K562 (cell line): ENCODE measurements around the gene ARHGEF7. TPM values are rescaled to one million over a fixed set of nuclear protein-coding genes. Genes with fewer than 3 reads are reported as not detected.

ENCODE experiments used
- ATAC-seq: fragments of 200-7000 bp; cut with Tn5 transposase; 3 replicates; pipeline ENCODE4 v1.9.1; 2020; ENCODE audit warnings: moderate library complexity
- BruUV-seq: library from RNA; stranded (reverse); fragments of 400-500 nt; replicated peaks from 2 replicates; lab custom pipeline; 2021; lab: Mats Ljungman, UMichigan
- CTCF ChIA-PET: fragments of 300-600 bp; formaldehyde crosslinking; extraction: SDS; loops from one replicate; lab custom pipeline; 2021; ENCODE audit warnings: low intra/inter-chr PET ratio; lab: Yijun Ruan, JAX
- POLR2A ChIA-PET: fragments of 300-600, 350-650 bp; sonication (Branson Sonifier 250); formaldehyde crosslinking; extraction: SDS; loops from one replicate; lab custom pipeline; 2021; ENCODE audit warnings: antibody characterized with exemption, inconsistent platforms; lab: Yijun Ruan, JAX
- DNase-seq, 4 experiments: peaks; one replicate each; pipeline versions ENCODE4 v3.0.0 to v3.0.0-alpha.2; 2011 to 2018; ENCODE audit warnings: low spot score in 3 of 4, mixed read lengths in 3 of 4; ENCODE audit errors: extremely low read depth in 1 of 4
- FAIRE-seq: peaks from 2 replicates; lab custom pipeline; 2011; peaks lifted over from hg19 to GRCh38; lab: Jason Lieb, UNC
- H2AFZ ChIP-seq: 2 replicates; pipeline ENCODE4 v1.6.0; 2011; ENCODE audit warnings: low read depth, low read length, control low read depth, inconsistent platforms
- H3K27ac ChIP-seq: fragments of 200-600 bp; 3 replicates; pipeline ENCODE4 v1.8.0; 2011; ENCODE audit warnings: low read depth, mild to moderate bottlenecking, control low read depth, inconsistent platforms, low read length, moderate library complexity, mixed read lengths; ENCODE audit errors: extremely low read depth
- H3K27me3 ChIP-seq, 2 experiments: fragments of 300-600 bp in 1 of 2; 2 replicates in 1 of 2; 3 replicates in 1 of 2; pipeline versions ENCODE4 v1.6.0 to v1.8.0; 2011; ENCODE audit warnings: inconsistent platforms in 2 of 2, low read length in 2 of 2, mild to moderate bottlenecking in 1 of 2, mixed read lengths in 1 of 2, moderate library complexity in 1 of 2; ENCODE audit not compliant: control insufficient read depth in 2 of 2, insufficient read depth in 2 of 2
- H3K36me3 ChIP-seq: fragments of 300-600 bp; 3 replicates; pipeline ENCODE4 v1.8.0; 2011; ENCODE audit warnings: mild to moderate bottlenecking, low read length, inconsistent platforms; ENCODE audit not compliant: control insufficient read depth, insufficient read depth
- H3K4me1 ChIP-seq, 2 experiments: fragments of 200-600 bp in 1 of 2; replicated peaks in 1 of 2; 2 replicates in 1 of 2; 3 replicates in 1 of 2; pipeline versions ENCODE4 v1.5.1 to v1.8.0; 2011; ENCODE audit warnings: inconsistent platforms in 2 of 2, low read length in 2 of 2, mild to moderate bottlenecking in 1 of 2, mixed read lengths in 1 of 2, moderate library complexity in 1 of 2; ENCODE audit not compliant: control insufficient read depth in 2 of 2, insufficient read depth in 2 of 2
- H3K4me2 ChIP-seq: 2 replicates; pipeline ENCODE4 v1.6.1; 2011; ENCODE audit warnings: low read length, control low read depth, inconsistent platforms, mixed read lengths; ENCODE audit not compliant: insufficient read depth
- H3K4me3 ChIP-seq: fragments of 200-600 bp; sonication (generic), shearing (Covaris generic); 2 replicates; pipeline ENCODE4 v1.5.1; 2016; ENCODE audit warnings: control low read depth, inconsistent platforms
- H3K79me2 ChIP-seq: fragments of 200-600 bp; 3 replicates; pipeline ENCODE4 v1.8.0; 2011; ENCODE audit warnings: low read length, inconsistent platforms; ENCODE audit not compliant: control insufficient read depth, insufficient read depth
- H3K9ac ChIP-seq, 2 experiments: 2 replicates each; pipeline versions ENCODE4 v1.6.0 to v1.6.1; 2011; ENCODE audit warnings: low read depth in 2 of 2, low read length in 2 of 2, control low read depth in 1 of 2, inconsistent platforms in 1 of 2, mild to moderate bottlenecking in 1 of 2, mixed read lengths in 1 of 2; ENCODE audit not compliant: insufficient read depth in 1 of 2
- H3K9me1 ChIP-seq: one replicate; pipeline ENCODE4 v1.6.0; 2011; ENCODE audit warnings: inconsistent platforms, mild to moderate bottlenecking, low read length, moderate library complexity; ENCODE audit not compliant: control insufficient read depth, insufficient read depth
- H3K9me3 ChIP-seq: replicated peaks from 2 replicates; pipeline ENCODE4 v1.5.1; 2011; ENCODE audit warnings: low read depth, low read length, inconsistent platforms; ENCODE audit not compliant: control insufficient read depth, insufficient read depth
- H4K20me1 ChIP-seq: replicated peaks from 2 replicates; pipeline ENCODE4 v1.6.1; 2011; ENCODE audit warnings: low read length, inconsistent platforms, mixed read lengths; ENCODE audit not compliant: control insufficient read depth, insufficient read depth
- CBX8 ChIP-seq: fragments of 200-600 bp; sonication (generic); IDR thresholded peaks from 2 replicates; pipeline ENCODE4 v1.6.1; 2012; ENCODE audit warnings: borderline replicate concordance, mixed run types, low read depth, mild to moderate bottlenecking, moderate library complexity, mixed read lengths, low read length, control low read depth, inconsistent platforms; ENCODE audit not compliant: poor library complexity, severe bottlenecking; ENCODE audit errors: extremely low read depth
- DMBX1 ChIP-seq: fragments of 250-450 bp; sonication (Bioruptor Pico); IDR thresholded peaks from 2 replicates; pipeline ENCODE4 v1.8.0; 2022; ENCODE audit warnings: inconsistent platforms, mild to moderate bottlenecking, moderate library complexity, borderline replicate concordance
- EP400 ChIP-seq: fragments of 450-650 bp; IDR thresholded peaks from 2 replicates; pipeline ENCODE4 v1.6.1; 2017; ENCODE audit warnings: antibody characterized with exemption, mild to moderate bottlenecking, moderate library complexity
- FOXJ2 ChIP-seq: fragments of 200-800 bp; sonication (Bioruptor generic); IDR thresholded peaks from 2 replicates; pipeline ENCODE4 v1.6.1; 2016; ENCODE audit warnings: missing genetic modification characterization, missing compliant biosample characterization
- JUN ChIP-seq, 2 experiments: sonication (generic) in 1 of 2; formaldehyde crosslinking in 1 of 2; IDR thresholded peaks; 2 replicates each; pipeline versions ENCODE4 v1.6.1 to v1.8.0; 2012 to 2022; ENCODE audit warnings: borderline replicate concordance in 2 of 2, mild to moderate bottlenecking in 2 of 2, improper control_type of control experiment in 1 of 2, low read depth in 1 of 2, low read length in 1 of 2, missing genetic modification reagents in 1 of 2
- KDM2B ChIP-seq: fragments of 250-450 bp; sonication (Bioruptor Pico); IDR thresholded peaks from 2 replicates; pipeline ENCODE4 v1.8.0; 2021; ENCODE audit warnings: mild to moderate bottlenecking, moderate library complexity
- RFX1 ChIP-seq: fragments of 450-650 bp; IDR thresholded peaks from 2 replicates; pipeline ENCODE4 v1.6.1; 2016; ENCODE audit warnings: mild to moderate bottlenecking, moderate library complexity
- RHOXF2B ChIP-seq: fragments of 250-450 bp; sonication (Bioruptor Pico); conservative IDR thresholded peaks from 2 replicates; pipeline ENCODE4 v1.5.1; 2021
- STAG1 ChIP-seq: sonication (generic); formaldehyde crosslinking; IDR thresholded peaks from 2 replicates; pipeline ENCODE4 v1.5.0; 2020; ENCODE audit warnings: missing genetic modification reagents, borderline replicate concordance
- ZNF175 ChIP-seq: fragments of 200-800 bp; sonication (Bioruptor generic); IDR thresholded peaks from 2 replicates; pipeline ENCODE4 v1.6.1; 2016; ENCODE audit warnings: low read depth, mild to moderate bottlenecking, missing genetic modification characterization, missing compliant biosample characterization
- ZNF354B ChIP-seq: fragments of 250-450 bp; sonication (Bioruptor Pico); IDR thresholded peaks from 2 replicates; pipeline ENCODE4 v1.4.0; 2020
- ZNF41 ChIP-seq: fragments of 250-450 bp; sonication (Bioruptor Pico); conservative IDR thresholded peaks from 2 replicates; pipeline ENCODE4 v1.4.0; 2020; ENCODE audit warnings: mild to moderate bottlenecking
- ZNF75A ChIP-seq: fragments of 450-650 bp; formaldehyde crosslinking; IDR thresholded peaks from 2 replicates; pipeline ENCODE4 v1.4.0; 2020; ENCODE audit warnings: mild to moderate bottlenecking
- WGBS: fragments of 100-300 bp; shearing (Covaris generic); methylation state at CpG from one replicate; pipeline ENCODE4 v1.1.6; 2016; ENCODE audit warnings: low coverage, mixed read lengths; ENCODE audit not compliant: insufficient coverage; ENCODE audit errors: missing lambda C conversion rate; 5-methylcytosine and 5-hydroxymethylcytosine counted together
- in situ Hi-C: fragments of 300-500 bp; cut with MboI; formaldehyde crosslinking; loops from 4 replicates; pipeline ENCODE4 v1.15.0; 2018; ENCODE audit warnings: inconsistent platforms, mixed read lengths
- intact Hi-C: fragments of 100-400 bp; cut with micrococcal nuclease; formaldehyde crosslinking; loops from 2 replicates; pipeline ENCODE4 v1.14.2; 2022
- polyA plus RNA-seq, 8 experiments: library from polyadenylated mRNA; depleted of rRNA in 4 of 8; stranded (reverse) in 5 of 8; unstranded in 3 of 8; fragments of >200 nt; fragmentation: Nextera tagmentation in 2 of 8; fragmentation: Illumina TruSeq in 1 of 8; extraction: Ambion mirVana in 2 of 8; extraction: Trizol in 1 of 8; gene quantifications; 2 replicates each; pipeline versions ENCODE4 v1.2.1 to v1.2.3, GENCODE V29; 2011 to 2014; ENCODE audit warnings: inconsistent platforms in 1 of 8, missing spikeins in 1 of 8
- total RNA-seq, 7 experiments: library from RNA; depleted of rRNA in 6 of 7; stranded (reverse); fragments of >200 nt in 6 of 7; fragmentation: Illumina TruSeq in 2 of 7; extraction: Trizol in 2 of 7; gene quantifications; 2 replicates each; pipeline versions ENCODE4 v1.2.1 to v1.2.3, GENCODE V29; 2011 to 2021; ENCODE audit warnings: low replicate concordance in 1 of 7
- TF ChIP-seq, protein P1 (sequence below): sonication (generic); formaldehyde crosslinking; IDR thresholded peaks from 2 replicates; pipeline ENCODE4 v1.9.0; 2022; ENCODE audit warnings: mild to moderate bottlenecking, missing genetic modification reagents
- TF ChIP-seq, protein P2 (sequence below): sonication (generic); formaldehyde crosslinking; IDR thresholded peaks from 2 replicates; pipeline ENCODE4 v1.8.0; 2022; ENCODE audit warnings: mild to moderate bottlenecking, missing genetic modification reagents, borderline replicate concordance
- TF ChIP-seq, protein P3 (sequence below): fragments of 450-650 bp; IDR thresholded peaks from 2 replicates; pipeline ENCODE4 v1.6.1; 2016
- TF ChIP-seq, protein P4 (sequence below): fragments of 250-450 bp; sonication (Bioruptor Pico); IDR thresholded peaks from 2 replicates; pipeline ENCODE4 v1.8.0; 2022; ENCODE audit warnings: moderate library complexity, mild to moderate bottlenecking, inconsistent platforms

ARHGEF7 gene
- total and polyA plus RNA-seq, 9 of the 15 experiments (the other 6 are each of a cell fraction or from before 2014, with no cell fraction given), result 2.1 to 26.8 (median 17.5) TPM

DNA sequence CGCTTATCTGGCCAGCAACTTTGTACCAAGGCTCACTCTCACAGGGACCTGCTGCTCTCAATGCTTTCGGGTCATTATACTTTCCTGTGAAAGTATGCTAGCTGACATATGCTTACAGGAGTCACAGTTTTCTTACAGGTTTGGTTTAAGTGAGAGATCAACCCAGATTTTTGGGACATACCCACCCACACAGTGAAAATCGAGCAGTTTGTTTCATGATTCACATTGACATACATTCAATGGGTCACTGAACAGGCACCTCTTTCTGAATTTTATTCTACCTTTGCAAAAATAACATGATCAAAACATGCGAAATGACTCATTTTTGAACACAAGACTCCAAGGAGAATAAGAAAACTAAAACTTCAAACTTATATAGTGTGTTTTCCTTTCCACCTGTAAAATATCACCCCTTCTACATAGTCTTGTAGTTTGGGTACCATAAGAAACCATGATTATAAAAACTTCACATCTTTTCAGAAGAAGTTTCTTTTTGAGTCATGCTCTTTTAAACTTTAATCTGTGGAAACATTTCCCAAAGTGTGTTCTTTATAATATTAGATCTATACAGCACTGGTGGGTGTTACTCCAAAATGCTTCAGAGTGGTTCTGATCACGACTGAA is 161.0 kb downstream of the ARHGEF7 start:
- Histone ChIP-seq H3K9me1 (no peaks in the 10 kb centered on the region), H3K79me2 (no peaks in the 10 kb centered on the region), H2AFZ (no peak overlapping the region), H3K9ac (no peak overlapping the region), H4K20me1 (no peaks in the 10 kb centered on the region), H3K27me3 (no peaks in the 10 kb centered on the region), H3K27ac (no peak overlapping the region), H3K9me3 (no peaks in the 10 kb centered on the region), H3K36me3 (peaks cover 53% of the 10 kb centered on the region; the same call in 2 of the 3 replicates), H3K4me1 (no peaks in the 10 kb centered on the region), H3K4me3 (no peak overlapping the region), H3K4me2 (no peak overlapping the region)
- ATAC-seq (no peak), FAIRE-seq (no peak), DNase-seq (no peak)
- in situ Hi-C loops, result no loop called here
- ChIA-PET POLR2A (no interaction called here), CTCF (no interaction called here)
- intact Hi-C loops, result no loop called here
- 75% methylated on average over 5 of the region's 5 CpGs for whole genome bisulfite sequencing
- BruUV-seq, result no TSS peak
- TF ChIP-seq CBX8 (no peak), RFX1 (no peak), ZNF75A (CRISPR knock-in tag) (no peak), RHOXF2B (CRISPR knock-in tag) (no peak), JUN (IDR thresholded peaks at IDR 0.05; ENCODE audit: borderline replicate concordance, low read depth, low read length) (no peak), JUN (CRISPR knock-in tag; IDR thresholded peaks at IDR 0.05; ENCODE audit: borderline replicate concordance) (no peak), DMBX1 (CRISPR knock-in tag) (no peak), ZNF354B (no peak), ZNF41 (no peak), STAG1 (CRISPR knock-in tag) (no peak), FOXJ2 (no peak), KDM2B (CRISPR knock-in tag) (no peak), EP400 (no peak), ZNF175 (CRISPR knock-in tag) (no peak)
- TF ChIP-seq, protein P1, sequence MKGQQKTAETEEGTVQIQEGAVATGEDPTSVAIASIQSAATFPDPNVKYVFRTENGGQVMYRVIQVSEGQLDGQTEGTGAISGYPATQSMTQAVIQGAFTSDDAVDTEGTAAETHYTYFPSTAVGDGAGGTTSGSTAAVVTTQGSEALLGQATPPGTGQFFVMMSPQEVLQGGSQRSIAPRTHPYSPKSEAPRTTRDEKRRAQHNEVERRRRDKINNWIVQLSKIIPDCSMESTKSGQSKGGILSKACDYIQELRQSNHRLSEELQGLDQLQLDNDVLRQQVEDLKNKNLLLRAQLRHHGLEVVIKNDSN (CRISPR knock-in tag), result no peak
- TF ChIP-seq, protein P2, sequence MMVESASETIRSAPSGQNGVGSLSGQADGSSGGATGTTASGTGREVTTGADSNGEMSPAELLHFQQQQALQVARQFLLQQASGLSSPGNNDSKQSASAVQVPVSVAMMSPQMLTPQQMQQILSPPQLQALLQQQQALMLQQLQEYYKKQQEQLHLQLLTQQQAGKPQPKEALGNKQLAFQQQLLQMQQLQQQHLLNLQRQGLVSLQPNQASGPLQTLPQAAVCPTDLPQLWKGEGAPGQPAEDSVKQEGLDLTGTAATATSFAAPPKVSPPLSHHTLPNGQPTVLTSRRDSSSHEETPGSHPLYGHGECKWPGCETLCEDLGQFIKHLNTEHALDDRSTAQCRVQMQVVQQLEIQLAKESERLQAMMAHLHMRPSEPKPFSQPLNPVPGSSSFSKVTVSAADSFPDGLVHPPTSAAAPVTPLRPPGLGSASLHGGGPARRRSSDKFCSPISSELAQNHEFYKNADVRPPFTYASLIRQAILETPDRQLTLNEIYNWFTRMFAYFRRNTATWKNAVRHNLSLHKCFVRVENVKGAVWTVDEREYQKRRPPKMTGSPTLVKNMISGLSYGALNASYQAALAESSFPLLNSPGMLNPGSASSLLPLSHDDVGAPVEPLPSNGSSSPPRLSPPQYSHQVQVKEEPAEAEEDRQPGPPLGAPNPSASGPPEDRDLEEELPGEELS (CRISPR knock-in tag), result no peak
- TF ChIP-seq, protein P3, sequence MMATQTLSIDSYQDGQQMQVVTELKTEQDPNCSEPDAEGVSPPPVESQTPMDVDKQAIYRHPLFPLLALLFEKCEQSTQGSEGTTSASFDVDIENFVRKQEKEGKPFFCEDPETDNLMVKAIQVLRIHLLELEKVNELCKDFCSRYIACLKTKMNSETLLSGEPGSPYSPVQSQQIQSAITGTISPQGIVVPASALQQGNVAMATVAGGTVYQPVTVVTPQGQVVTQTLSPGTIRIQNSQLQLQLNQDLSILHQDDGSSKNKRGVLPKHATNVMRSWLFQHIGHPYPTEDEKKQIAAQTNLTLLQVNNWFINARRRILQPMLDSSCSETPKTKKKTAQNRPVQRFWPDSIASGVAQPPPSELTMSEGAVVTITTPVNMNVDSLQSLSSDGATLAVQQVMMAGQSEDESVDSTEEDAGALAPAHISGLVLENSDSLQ, result no peak
- TF ChIP-seq, protein P4, sequence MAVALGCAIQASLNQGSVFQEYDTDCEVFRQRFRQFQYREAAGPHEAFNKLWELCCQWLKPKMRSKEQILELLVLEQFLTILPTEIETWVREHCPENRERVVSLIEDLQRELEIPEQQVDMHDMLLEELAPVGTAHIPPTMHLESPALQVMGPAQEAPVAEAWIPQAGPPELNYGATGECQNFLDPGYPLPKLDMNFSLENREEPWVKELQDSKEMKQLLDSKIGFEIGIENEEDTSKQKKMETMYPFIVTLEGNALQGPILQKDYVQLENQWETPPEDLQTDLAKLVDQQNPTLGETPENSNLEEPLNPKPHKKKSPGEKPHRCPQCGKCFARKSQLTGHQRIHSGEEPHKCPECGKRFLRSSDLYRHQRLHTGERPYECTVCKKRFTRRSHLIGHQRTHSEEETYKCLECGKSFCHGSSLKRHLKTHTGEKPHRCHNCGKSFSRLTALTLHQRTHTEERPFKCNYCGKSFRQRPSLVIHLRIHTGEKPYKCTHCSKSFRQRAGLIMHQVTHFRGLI (CRISPR knock-in tag), result no peak
